SK-N-SH treated with all-trans-retinoic acid at 6 μM for 48 hours (cell line): ENCODE data around the gene BNC2.

ENCODE experiments used
- ATAC-seq: fragments of 200-7000 bp; cut with Tn5 transposase; 3 replicates; pipeline ENCODE4 v1.9.1; 2020; ENCODE audit warnings: mild to moderate bottlenecking, moderate library complexity
- ARNTL ChIP-seq: fragments of 450-650 bp; formaldehyde crosslinking; IDR thresholded peaks from 2 replicates; pipeline ENCODE4 v1.5.0; 2020; ENCODE audit warnings: low read depth, mild to moderate bottlenecking, moderate library complexity, borderline replicate concordance
- BACH2 ChIP-seq: fragments of 250-450 bp; sonication (Bioruptor Pico); IDR thresholded peaks from 2 replicates; pipeline ENCODE4 v1.9.0; 2021; ENCODE audit warnings: mild to moderate bottlenecking, borderline replicate concordance
- CREB5 ChIP-seq: fragments of 250-450 bp; sonication (Bioruptor Pico); IDR thresholded peaks from 2 replicates; pipeline ENCODE4 v1.5.1; 2020; ENCODE audit warnings: low read depth, mild to moderate bottlenecking, moderate library complexity
- CSDC2 ChIP-seq: fragments of 250-450 bp; sonication (Bioruptor Pico); IDR thresholded peaks from 2 replicates; pipeline ENCODE4 v1.5.0; 2020; ENCODE audit warnings: mild to moderate bottlenecking, moderate library complexity
- CSRNP3 ChIP-seq: fragments of 250-450 bp; sonication (Bioruptor Pico); IDR thresholded peaks from 2 replicates; pipeline ENCODE4 v1.5.1; 2021; ENCODE audit warnings: mild to moderate bottlenecking, moderate library complexity
- ESRRG ChIP-seq: fragments of 250-450 bp; sonication (Bioruptor Pico); IDR thresholded peaks from 2 replicates; pipeline ENCODE4 v1.6.1; 2021; ENCODE audit warnings: mild to moderate bottlenecking
- GLIS3 ChIP-seq: fragments of 250-450 bp; sonication (Bioruptor Pico); IDR thresholded peaks from 2 replicates; pipeline ENCODE4 v1.5.0; 2020; ENCODE audit warnings: mild to moderate bottlenecking, moderate library complexity
- ISL1 ChIP-seq: fragments of 250-450 bp; sonication (Bioruptor Pico); IDR thresholded peaks from 2 replicates; pipeline ENCODE4 v2.1.2; 2022; ENCODE audit warnings: mild to moderate bottlenecking, moderate library complexity
- OSR1 ChIP-seq: fragments of 250-450 bp; sonication (Bioruptor Pico); IDR thresholded peaks from 2 replicates; pipeline ENCODE4 v1.8.0; 2022; ENCODE audit warnings: moderate library complexity, mild to moderate bottlenecking, inconsistent platforms
- POU6F1 ChIP-seq: fragments of 250-450 bp; sonication (Bioruptor Pico); IDR thresholded peaks from 2 replicates; pipeline ENCODE4 v1.8.0; 2021; ENCODE audit warnings: low read depth, mild to moderate bottlenecking, moderate library complexity, borderline replicate concordance
- PPARA ChIP-seq: fragments of 250-450 bp; sonication (Bioruptor Pico); IDR thresholded peaks from 2 replicates; pipeline ENCODE4 v1.5.0; 2020; ENCODE audit warnings: mild to moderate bottlenecking, borderline replicate concordance
- RARB ChIP-seq: fragments of 250-450 bp; sonication (Bioruptor Pico); IDR thresholded peaks from 2 replicates; pipeline ENCODE4 v1.8.0; 2021; ENCODE audit warnings: mild to moderate bottlenecking, moderate library complexity
- TCF4 ChIP-seq: fragments of 250-450 bp; sonication (Bioruptor Pico); IDR thresholded peaks from 2 replicates; pipeline ENCODE4 v1.8.0; 2021; ENCODE audit warnings: mild to moderate bottlenecking, moderate library complexity, borderline replicate concordance
- TOX ChIP-seq: fragments of 250-450 bp; sonication (Bioruptor Pico); IDR thresholded peaks from 2 replicates; pipeline ENCODE4 v1.8.0; 2021; ENCODE audit warnings: mild to moderate bottlenecking, moderate library complexity, borderline replicate concordance
- TSHZ2 ChIP-seq: fragments of 250-450 bp; sonication (Bioruptor Pico); IDR thresholded peaks from 2 replicates; pipeline ENCODE4 v1.5.0; 2020; ENCODE audit warnings: mild to moderate bottlenecking, moderate library complexity
- ZC3H10 ChIP-seq: fragments of 250-450 bp; sonication (Bioruptor Pico); IDR thresholded peaks from 2 replicates; pipeline ENCODE4 v1.5.1; 2021; ENCODE audit warnings: mild to moderate bottlenecking, moderate library complexity
- ZFP3 ChIP-seq: fragments of 250-450 bp; sonication (Bioruptor Pico); IDR thresholded peaks from 2 replicates; pipeline ENCODE4 v1.5.0; 2020; ENCODE audit warnings: mild to moderate bottlenecking, moderate library complexity
- ZNF565 ChIP-seq: fragments of 450-650 bp; formaldehyde crosslinking; conservative IDR thresholded peaks from 2 replicates; pipeline ENCODE4 v1.5.0; 2020; ENCODE audit warnings: low read depth, mild to moderate bottlenecking, moderate library complexity
- ZNF70 ChIP-seq: fragments of 450-650 bp; formaldehyde crosslinking; IDR thresholded peaks from 2 replicates; pipeline ENCODE4 v1.5.0; 2020; ENCODE audit warnings: mild to moderate bottlenecking, moderate library complexity
- ZNF8 ChIP-seq: fragments of 450-650 bp; formaldehyde crosslinking; IDR thresholded peaks from 2 replicates; pipeline ENCODE4 v1.5.0; 2020; ENCODE audit warnings: mild to moderate bottlenecking, moderate library complexity

Gene BNC2

GRCh38 chr9:16676519-16676918 lies 194.0 kb downstream of the BNC2 start:
- no peak for TF ChIP-seq ZC3H10 (CRISPR knock-in tag)
- no peak for TF ChIP-seq ZNF565 (CRISPR knock-in tag)
- TF ChIP-seq GLIS3 (CRISPR knock-in tag) = no peak
- TF ChIP-seq ZFP3 = no peak
- no peak for TF ChIP-seq POU6F1
- TF ChIP-seq ZNF8 = no peak
- no peak for TF ChIP-seq ISL1 (CRISPR knock-in tag)
- TF ChIP-seq TCF4 (CRISPR knock-in tag) = no peak
- TF ChIP-seq CSRNP3 (CRISPR knock-in tag) = no peak
- no peak for TF ChIP-seq ZNF70 (CRISPR knock-in tag)
- TF ChIP-seq BACH2 = no peak
- TF ChIP-seq RARB = no peak
- no peak for TF ChIP-seq TSHZ2
- no peak for TF ChIP-seq PPARA

GRCh38 chr9:16675131-16675530 lies 195.3 kb downstream of the BNC2 start:
- no peak for ATAC-seq
- TF ChIP-seq POU6F1 (no peak), CSRNP3 (CRISPR knock-in tag) (no peak), GLIS3 (CRISPR knock-in tag) (no peak), ARNTL (CRISPR knock-in tag) (no peak), CSDC2 (CRISPR knock-in tag) (no peak), ZNF8 (no peak), ZNF565 (CRISPR knock-in tag) (no peak), ISL1 (CRISPR knock-in tag) (no peak), TOX (CRISPR knock-in tag) (no peak), ESRRG (CRISPR knock-in tag) (no peak), RARB (no peak), CREB5 (no peak), ZC3H10 (CRISPR knock-in tag) (no peak), ZNF70 (CRISPR knock-in tag) (no peak), OSR1 (CRISPR knock-in tag) (no peak), TSHZ2 (no peak), BACH2 (no peak)

More at GRCh38 chr9:16676519-16676918, 194.0 kb downstream of the BNC2 start:
- ATAC-seq = no peak
